Stimulated activated CD4-positive, alpha-beta T cell treated with anti-CD3 and anti-CD28 coated beads, Interleukin-1b, Interleukin-23, amount 100 ng/mL, for 1 hour (primary cell): ENCODE results near the gene DOK1.

ENCODE experiments used
- DNase-seq, 2 donors: peaks; one replicate each; pipeline ENCODE4 v3.0.0-alpha.2; 2020; ENCODE audit warnings: low read depth in 2 of 2

The DOK1 gene

DNA sequence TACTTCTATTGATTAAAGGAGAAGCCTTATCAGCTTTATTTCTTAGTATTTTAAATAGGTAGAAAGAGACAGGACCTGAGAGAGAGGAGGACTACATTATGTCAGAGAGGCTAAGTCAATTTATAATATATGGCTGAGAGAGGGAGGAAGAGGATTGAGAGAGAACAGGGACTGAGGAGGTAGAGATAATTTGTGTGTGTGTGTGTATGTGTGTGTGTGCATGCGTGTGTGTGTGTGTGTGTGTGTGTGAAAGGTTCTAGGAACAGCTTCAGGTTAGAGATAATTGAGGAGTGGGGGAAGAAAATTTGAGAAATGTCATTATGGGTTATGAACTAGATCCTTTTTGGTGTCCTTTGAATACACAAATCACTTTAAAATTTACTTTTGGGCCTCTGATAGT lies 15.2 kb downstream of the DOK1 start:
- no peak for DNase-seq

DNA sequence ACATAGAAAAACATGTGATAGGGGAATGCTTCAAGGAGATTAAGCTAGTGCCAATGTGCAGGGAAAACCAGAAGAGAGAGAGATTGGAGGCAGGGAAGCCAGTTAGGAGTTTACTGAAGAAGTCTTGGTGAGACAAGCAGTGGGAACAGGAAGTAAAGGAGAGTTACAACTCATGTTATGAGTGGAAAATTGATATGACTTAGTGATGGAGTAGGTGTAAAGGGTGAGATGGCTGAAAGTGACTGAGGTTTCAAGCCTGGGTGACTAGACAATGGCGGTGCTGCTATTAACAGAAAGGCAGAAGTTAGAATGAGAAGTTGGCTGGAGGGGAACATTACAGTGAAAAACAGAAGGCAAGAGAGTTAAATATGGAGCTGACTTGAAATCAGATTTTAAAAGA lies 16.5 kb downstream of the DOK1 start:
- DNase-seq, result no peak

DNA sequence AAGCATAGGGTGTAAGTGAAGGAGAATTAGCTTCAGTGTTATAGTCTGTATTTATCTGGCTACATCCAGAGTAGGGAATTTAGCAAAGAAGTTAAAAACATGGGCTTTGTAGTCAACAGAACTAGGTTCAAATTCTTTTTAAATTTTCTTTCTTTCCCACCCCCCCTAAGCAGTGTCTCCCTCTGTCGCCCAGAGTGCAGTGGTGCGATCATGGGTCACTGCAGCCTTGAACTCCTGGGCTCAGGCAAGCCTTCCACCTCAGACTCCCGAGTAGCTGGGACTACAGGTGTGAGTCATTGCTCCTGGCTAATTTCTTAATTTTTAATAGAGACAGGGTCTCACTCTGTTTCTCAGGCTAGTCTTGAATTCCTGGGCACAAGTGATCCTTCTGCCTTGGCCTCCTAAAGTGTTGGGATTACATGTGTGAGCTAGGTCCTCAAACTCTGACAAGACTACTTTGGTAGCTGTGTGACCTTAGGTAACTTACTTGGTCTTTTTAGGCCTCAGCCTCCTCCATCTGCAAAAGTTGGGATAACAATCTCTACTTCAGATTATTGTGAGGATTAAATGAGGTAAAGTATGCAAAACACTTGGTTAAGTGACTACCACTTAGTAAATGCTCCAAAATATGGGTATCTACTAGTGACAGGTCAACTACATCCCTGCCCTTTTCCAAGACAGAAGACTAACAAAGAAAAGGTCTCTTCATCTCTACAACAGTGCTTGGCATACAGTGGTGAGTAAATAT lies 17.8 kb downstream of the DOK1 start:
- DNase-seq, result no peak

DNA sequence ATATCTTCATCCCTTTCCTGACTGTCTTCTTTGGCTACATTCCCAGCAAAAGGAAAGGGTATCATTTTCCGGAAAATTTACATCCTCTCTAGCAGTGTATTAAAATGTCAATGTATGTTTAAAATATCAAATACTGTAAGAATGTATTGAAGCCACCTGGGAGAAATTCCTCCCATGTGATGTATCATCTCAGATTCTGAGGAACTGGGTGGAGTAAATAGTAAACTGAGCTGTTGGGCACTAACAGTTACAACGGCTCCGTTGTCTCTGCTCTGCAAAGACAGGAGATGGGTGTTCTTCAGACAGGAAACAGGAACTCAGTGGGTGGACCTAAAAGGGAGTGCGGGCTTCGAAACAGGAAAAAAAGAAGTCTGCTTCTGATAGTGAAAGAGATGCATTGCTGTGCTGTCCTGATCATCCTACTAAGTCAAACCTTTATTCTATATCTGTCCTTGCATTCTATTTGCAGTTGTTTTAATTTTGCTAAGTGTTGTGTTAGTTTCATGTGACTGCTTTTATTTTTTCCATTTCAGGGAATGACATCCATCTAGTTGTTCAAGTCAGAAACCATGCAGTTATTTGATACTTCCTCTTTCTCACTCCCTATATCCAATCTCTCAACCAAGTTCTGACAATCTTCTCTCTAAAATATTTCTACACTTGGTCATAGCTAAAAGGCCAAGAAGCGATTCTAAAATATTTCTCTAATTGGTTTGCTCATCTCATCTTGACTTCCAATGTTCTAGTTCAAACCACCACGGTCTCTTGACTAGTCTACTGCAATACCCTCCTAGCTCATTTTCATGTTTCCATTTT lies 19.4 kb downstream of the DOK1 start:
- DNase-seq, result no peak

DNA sequence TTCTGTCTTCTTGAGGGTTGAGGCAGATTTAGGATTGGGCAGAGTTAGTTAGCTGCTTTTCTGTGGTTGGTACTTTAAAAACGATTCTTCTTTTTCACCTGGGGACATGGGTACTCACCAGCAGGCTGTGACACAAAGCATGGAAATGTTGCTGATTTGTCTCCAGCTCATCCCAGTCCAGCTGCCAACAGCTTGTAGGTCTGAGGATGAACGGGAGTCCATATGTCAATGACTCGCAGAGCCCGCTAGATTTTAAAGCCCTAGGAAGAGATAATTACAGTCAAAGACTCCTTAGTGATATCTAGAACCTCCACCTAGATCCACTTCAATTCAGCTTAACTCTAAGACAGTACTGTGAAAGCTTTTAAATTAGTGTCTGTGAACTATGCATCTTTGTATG lies 20.8 kb downstream of the DOK1 start:
- DNase-seq, result no peak

DNA sequence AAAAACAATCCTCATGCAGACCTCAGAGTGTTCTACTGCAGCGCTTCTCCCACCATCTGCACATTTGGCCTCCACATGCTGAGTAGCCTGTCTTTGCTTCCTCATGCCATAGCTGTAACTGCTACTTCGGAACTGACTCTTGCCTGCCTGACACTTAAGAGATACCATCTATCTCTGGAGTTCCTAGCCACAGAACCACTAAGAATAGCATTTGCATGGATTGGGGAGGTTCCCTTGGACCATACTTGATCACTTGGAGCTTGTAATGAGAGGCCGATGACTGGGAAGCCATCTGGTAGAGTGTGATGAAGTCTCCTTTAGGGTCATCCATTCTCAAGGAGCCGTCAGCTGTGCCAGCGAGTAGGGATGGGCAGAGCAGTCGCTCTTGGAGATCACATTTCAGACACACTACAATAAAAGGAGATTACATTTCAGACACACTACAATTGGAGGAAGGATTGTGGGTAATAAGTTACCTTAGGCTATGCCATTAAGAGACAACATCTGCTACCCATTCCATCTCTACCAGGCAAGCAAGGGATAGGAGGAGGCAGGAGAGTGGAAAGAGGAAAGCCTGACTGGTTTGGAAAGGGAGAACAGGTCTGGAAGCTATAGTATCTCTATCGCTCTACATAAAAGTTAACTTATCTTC lies 21.8 kb downstream of the DOK1 start:
- no peak for DNase-seq

DNA sequence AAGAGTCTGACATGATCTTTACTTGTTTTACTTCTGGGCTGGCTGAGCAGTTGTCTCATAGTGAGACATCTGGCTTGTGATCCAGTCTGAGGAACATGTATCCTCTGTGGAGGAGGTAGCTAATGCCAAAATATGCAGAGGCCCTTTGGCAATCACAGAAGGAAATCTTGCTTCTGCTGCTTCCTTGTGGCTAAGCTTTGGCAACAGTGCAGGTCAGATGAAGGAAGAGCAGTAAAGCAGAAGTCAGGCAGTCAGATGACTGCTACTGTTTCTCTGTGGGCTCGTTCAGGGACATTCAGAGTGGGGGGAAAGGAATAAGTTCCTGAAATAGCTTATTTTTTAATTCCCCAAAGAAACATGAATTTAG lies 22.3 kb downstream of the DOK1 start:
- no peak for DNase-seq

DNA sequence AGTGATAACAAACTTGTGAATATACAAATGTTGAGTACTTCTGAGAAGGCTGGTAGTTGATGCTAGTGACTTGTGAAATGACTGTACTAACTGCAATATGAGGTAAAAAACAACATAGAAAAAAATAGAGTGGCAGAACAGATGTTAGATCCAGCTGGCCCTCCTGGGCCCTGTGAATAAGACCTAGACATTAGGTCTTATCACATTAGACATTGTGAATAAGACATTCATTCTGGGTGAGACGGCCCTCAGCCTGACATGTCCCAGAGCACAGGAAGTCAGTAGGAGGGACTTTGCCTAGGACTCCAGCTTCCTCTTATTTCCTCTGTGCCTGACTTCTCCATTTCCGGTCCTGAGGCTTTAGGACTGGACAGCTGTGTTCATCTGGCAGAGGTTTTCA lies 22.9 kb downstream of the DOK1 start:
- DNase-seq, result no peak

DNA sequence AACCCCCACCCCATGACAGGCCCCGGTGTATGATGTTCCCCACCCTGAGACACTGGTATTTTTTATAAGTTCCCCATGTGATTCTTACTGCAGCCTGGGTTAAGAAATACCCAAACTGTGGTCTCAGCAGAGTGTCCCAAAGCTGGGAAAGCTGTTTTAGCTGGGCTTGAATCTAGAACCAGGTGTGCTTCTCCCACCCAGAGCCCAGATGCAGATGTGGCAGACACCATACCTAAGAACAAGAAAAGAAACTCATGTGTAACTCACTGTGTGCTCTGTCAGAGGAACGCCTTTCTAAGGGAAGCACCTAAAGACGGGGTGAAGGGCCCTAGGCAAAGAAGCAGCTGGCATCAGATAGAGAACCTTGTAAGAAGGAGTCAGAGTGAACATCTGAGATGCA lies 23.9 kb downstream of the DOK1 start:
- DNase-seq, result no peak

DNA sequence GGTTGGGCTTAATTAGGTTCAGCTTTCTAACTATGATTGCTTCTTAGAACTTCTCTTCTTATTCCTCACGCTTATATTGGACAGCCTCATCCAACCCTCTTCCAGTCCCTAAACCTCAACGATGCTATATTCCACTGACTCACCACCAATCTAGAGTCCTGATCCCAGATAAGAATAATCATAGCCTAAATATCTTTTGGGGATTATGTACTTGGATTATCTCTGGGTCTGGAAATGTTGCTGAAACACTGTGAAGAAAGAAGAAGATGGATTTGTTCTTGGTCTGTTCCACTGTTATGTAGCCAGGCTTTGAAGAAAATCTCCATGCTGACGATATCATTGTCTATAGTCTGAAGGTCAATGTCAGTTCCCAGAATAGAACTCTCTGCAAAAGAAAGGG lies 26.9 kb downstream of the DOK1 start:
- DNase-seq, result no peak

DNA sequence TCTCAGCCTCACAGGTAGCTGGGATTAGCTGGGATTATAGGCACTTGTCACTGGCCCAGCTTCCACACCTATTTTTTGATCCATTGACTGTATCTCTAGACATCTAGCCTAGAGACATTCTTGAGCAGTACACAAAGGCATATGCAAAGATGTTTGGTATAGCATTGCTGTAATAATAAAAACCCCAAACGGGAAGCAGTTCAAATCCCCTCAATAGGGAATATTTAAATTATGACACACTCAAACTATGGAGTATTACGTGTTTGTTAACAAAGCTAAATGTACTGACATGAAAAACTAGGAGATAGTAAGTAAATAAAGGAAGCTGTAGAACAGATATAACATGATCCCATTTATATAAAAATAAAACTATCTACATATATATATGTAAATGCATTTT lies 27.7 kb downstream of the DOK1 start:
- no peak for DNase-seq

DNA sequence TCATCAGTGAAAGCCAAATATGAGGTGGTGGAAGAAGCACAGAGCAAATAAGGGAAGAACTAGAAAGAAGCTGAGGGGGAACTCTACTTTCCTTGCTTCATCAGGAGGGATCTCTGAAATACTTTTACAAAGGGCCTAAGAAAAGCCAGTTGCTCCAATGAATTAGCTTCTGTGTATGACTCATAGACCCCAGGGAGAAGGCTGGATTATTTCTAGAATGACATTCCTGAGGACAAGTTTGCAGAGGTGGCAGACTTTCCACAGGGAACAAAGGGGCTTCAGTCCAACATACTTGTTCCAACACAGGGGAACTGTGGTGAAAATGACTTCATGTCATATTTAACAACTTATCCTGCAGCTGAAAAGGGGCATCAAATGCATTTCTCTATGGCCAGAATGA lies 29.0 kb downstream of the DOK1 start:
- no peak for DNase-seq

DNA sequence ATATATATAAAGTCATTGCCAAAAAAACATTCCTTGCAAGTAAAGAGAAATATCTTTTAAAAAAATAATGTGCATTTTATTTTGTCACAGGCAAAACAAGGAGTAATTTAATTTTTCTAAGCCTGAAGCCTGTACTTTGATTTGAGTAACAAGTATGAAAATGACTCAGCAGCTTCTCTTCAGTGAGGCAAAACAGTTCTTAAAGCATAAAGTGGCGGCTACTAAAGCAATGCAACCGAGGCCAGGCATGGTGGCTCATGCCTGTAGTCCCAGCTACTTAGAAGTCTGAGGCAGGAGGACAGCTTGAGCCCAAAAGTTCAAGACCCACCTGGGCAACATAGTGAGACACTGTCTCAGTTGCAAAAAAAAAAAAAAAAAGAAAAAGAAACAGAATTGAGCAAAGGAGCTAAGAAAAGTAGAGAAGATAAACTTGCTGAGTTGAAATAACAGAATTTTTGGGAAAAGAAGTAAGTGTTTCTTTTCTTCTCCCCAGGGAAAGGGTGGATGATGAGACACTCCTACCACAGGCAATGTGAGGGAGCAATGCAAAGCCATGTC lies 29.6 kb downstream of the DOK1 start:
- no peak for DNase-seq

DNA sequence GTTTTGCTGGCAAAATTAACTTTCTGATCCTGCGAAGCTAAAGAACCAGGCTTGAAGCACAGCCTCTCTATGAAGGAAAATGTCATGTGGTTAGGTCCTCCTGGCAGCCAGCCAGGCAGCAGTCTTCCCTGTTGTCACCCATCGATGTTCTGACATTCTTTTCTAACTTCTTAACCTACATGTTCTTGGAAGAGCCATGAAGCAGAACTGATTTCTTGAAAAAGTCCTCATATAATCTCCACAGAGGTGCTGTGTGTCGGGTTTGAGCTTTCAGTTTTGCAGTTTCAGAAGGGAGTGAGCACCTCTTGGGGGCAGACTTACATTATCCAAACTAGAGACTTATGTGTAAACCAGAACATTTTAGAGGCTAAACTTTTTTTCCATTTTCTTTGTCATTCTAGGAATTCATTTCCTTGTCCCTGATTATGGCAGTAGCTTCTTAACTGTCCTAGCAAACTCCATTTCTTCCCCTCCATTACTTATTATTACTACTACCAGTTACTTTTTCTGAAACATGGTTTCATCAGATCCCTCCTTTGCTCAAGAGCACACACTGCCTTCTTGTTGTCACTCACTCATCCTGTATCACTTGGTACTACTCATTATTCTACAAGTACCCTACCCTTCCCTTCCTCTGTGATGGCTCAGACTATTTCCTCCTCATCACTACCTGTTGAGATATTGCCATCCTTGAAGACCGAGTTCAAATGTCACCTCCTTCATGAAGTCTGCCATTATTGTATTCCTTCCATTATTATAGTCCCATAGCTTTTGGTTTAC lies 31.1 kb downstream of the DOK1 start:
- DNase-seq, result no peak

DNA sequence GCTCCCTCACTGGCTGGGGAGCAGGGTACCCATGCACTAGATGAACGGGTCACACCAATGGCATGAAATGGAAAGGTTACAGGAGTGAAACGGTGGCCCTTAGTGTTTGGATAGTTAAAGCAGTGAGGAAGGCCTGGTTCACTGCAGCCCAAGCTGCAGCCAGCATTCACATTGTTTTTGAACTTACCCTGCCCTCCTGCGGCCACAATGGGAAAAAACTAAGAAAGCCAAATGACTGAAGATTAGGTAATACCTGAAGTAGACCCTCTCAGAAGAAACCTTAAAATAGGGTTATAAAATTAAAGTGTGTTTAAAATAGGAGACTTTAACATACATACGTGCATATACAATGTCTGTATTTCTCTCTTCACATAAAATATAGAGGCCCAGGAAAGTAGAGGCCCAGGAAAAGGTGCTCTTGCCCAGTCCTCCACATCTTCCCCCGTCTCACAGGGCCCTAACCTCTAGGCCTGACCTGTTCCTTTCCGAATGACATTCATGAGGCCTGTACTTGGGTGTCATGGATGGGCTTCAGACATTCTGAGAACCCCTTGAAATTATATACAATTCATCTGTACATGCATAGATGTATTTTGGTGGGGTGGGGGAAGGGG lies 33.3 kb downstream of the DOK1 start:
- peak in 1 of 2 donors; percentile 28 for DNase-seq

DNA sequence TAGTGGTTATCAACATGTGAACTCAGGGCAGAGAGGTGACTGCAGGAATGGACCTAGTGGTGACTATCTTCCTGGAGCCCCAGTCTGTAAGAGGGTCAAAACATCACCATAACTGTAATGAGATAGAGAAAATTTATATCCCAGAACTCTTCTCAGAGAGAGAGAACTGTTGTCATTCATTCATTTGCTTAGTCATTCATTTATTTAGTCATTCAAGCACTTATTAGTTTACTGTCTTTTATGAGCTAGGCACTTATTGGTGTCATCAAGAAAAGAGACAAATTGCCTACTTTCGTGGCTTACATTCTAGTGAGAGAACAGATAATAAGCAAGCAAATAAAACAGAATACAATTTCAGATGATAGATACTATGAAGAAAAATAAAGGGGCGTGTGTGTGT lies 34.1 kb downstream of the DOK1 start:
- no peak for DNase-seq

DNA sequence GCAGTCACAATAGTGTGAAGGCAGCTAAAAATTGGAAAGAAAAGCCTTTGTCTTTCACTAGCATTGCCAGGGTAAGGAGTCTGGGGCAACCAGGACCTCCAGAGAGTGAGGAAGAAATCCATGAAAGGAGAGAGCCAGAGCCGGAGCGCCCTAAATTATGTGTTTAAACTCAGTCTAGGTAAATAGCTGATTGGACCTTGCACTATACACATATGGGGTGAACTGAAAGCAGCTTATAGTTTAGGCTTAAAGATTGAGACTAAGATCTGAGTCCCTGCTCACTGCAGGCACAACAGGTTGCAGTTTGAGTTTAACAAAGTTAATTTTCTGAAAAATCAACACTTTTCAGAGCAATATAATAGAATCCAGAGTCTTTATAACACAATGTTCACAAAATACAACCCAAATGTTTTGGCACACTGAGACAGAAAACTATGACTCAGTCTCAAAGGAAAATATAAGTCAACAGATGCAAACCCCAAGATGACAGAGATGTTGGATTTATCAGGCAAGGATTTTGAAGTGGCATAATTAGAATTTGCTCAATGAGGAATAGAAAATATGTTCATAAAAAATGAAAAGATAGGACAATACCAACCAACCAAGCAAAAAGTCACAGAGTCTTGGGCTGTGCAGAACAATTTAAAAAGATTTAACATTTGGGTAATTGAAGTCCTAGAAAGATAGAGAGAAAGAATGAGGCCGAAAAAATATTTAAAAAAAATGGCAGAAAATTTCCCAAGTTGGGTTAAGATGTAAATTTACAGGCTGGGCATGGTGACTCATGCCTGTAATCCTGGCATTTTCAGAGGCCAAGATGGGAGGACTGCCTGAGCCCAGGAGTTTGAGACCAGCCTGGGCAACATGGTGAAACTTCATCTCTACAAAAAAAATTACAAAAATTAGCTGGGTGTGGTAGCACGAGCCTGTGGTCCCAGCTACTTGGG lies 39.6 kb downstream of the DOK1 start:
- no peak for DNase-seq

DNA sequence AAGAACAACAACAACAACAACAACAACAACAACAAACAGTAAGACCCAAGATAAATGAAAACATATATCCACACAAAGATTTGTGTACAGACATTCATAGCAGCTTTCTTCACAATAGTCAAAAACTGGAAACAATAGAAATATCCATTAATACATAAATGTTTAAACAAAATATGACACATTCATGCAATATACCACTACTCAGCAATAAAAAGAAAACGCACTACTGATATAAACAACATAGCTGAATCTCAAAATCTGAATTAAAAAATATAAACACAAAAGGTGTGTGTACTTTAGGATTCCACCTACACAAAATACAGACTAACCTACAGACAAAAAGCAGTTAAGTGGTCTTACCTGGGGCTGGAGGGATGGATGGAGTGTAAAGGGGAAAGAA lies 42.1 kb downstream of the DOK1 start:
- DNase-seq, result no peak

DNA sequence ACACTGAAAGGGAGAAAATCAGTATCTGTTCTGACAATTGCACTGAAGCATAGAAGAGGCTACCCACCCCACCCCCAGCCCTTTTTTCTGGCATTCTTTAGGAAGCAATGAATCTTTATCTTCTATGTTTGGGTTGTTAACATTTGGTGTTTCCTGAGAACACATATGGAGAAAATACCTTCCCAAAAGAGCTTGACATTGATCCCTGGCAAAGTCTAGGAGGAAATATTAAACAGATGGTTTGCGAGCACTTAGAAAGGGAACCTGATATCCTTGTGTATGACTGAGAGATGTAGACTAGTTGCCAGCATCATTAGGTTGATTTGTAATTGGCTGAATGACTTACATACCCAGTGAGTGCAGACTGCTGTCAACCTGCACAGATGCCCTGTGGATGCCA lies 42.9 kb downstream of the DOK1 start:
- no peak for DNase-seq

DNA sequence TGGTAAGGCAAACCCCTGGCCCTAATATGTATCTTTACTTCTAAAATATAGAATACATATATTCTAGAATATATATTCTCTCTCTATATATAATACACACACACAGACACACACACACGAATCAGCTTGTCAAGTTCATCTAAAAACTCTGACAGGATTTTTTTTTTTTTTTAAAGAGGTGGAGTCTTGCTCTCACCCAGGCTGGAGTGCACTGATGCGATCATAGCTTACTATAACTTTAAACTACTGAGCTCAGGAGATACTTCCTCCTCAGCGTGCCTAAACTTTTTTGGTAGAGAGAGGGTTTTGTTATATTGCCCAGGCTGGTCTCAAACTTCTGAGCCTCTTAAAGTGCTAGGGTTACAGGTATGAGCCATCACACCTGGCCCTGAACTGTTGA lies 45.2 kb downstream of the DOK1 start:
- no peak for DNase-seq
